A673 (cell line): ENCODE data around the gene SCUBE3.

Source experiments
- EZH2 ChIP-seq: fragments of 200-600 bp; sonication (generic); IDR thresholded peaks from 2 replicates; pipeline ENCODE4 v1.6.1; 2017; ENCODE audit warnings: borderline replicate concordance, low read depth, mild to moderate bottlenecking, mixed read lengths, antibody characterized with exemption, low read length; ENCODE audit not compliant: poor library complexity, severe bottlenecking
- TF ChIP-seq, protein P1 (sequence below): fragments of 300-800, 200-600 bp; sonication (generic); conservative IDR thresholded peaks from 2 replicates; pipeline ENCODE4 v1.5.1; 2017; ENCODE audit warnings: low read depth, mild to moderate bottlenecking, antibody characterized with exemption, low read length, moderate library complexity, mixed read lengths

DNA sequence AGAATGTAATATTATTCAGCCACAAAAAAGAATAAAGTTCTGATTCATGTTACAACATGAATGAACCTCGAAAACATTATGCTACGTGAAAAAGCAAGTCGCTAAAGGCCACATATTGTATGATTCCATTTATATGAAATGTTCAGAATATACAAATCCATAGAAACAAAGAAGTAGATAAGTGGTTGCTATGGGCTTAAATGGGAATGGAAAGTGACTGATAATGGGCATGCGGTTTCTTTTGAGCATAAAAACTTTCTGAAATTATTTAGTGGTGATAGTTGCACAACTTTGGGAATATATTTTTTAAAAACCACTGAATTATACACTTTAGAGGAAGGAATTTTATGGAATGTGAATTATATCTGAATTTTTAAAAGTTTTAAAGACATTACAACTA, 39.3 kb upstream of the SCUBE3 start:
- TF ChIP-seq, protein P1, sequence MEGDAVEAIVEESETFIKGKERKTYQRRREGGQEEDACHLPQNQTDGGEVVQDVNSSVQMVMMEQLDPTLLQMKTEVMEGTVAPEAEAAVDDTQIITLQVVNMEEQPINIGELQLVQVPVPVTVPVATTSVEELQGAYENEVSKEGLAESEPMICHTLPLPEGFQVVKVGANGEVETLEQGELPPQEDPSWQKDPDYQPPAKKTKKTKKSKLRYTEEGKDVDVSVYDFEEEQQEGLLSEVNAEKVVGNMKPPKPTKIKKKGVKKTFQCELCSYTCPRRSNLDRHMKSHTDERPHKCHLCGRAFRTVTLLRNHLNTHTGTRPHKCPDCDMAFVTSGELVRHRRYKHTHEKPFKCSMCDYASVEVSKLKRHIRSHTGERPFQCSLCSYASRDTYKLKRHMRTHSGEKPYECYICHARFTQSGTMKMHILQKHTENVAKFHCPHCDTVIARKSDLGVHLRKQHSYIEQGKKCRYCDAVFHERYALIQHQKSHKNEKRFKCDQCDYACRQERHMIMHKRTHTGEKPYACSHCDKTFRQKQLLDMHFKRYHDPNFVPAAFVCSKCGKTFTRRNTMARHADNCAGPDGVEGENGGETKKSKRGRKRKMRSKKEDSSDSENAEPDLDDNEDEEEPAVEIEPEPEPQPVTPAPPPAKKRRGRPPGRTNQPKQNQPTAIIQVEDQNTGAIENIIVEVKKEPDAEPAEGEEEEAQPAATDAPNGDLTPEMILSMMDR, result no peak
- no peak for TF ChIP-seq EZH2
